SK-N-SH (cell line): ENCODE measurements around the gene SLC33A1. TPM values are rescaled to one million over a fixed set of nuclear protein-coding genes. Genes with fewer than 3 reads are reported as not detected.

ENCODE experiments used
- CTCF ChIA-PET: fragments of 300-600, 350-600 bp; formaldehyde crosslinking; extraction: SDS; loops from one replicate; lab custom pipeline; 2021; lab: Yijun Ruan, JAX
- POLR2A ChIA-PET: fragments of 350-600 bp; sonication (Branson Sonifier 250); formaldehyde crosslinking; extraction: SDS; loops from one replicate; lab custom pipeline; 2020; ENCODE audit warnings: antibody characterized with exemption, inconsistent platforms; lab: Yijun Ruan, JAX
- DNase-seq: peaks from one replicate; pipeline ENCODE4 v3.0.0; 2012
- H2AFZ ChIP-seq: fragments of 200-600 bp; sonication (generic); 2 replicates; pipeline ENCODE4 v1.8.1; 2016; ENCODE audit warnings: antibody characterized with exemption, mild to moderate bottlenecking, low read depth
- H3F3A ChIP-seq: fragments of 200-600 bp; sonication (generic); replicated peaks from 2 replicates; pipeline ENCODE3; 2016; ENCODE audit warnings: antibody characterized with exemption, mild to moderate bottlenecking; ENCODE audit not compliant: insufficient read depth
- H3K27ac ChIP-seq, 2 experiments: fragments of 200-500 bp in 1 of 2; fragments of 200-600 bp in 1 of 2; sonication (Bioruptor generic) in 1 of 2; sonication (generic), shearing (Covaris generic) in 1 of 2; 2 replicates each; pipeline versions ENCODE4 v1.5.1 to v1.6.1; 2014 to 2016; ENCODE audit warnings: low read depth in 2 of 2, inconsistent platforms in 1 of 2, low read length in 1 of 2, mild to moderate bottlenecking in 1 of 2, mixed read lengths in 1 of 2
- H3K27me3 ChIP-seq: fragments of 200-600 bp; sonication (generic), shearing (Covaris generic); 2 replicates; pipeline ENCODE4 v1.6.1; 2016; ENCODE audit warnings: mixed run types; ENCODE audit not compliant: insufficient read depth
- H3K36me3 ChIP-seq, 2 experiments: fragments of 200-500 bp in 1 of 2; fragments of 200-600 bp in 1 of 2; sonication (Bioruptor generic) in 1 of 2; sonication (generic) in 1 of 2; replicated peaks in 1 of 2; 2 replicates each; pipeline versions ENCODE3 to v1.5.1; 2014 to 2016; ENCODE audit warnings: low read length in 1 of 2, mild to moderate bottlenecking in 1 of 2; ENCODE audit not compliant: insufficient read depth in 2 of 2, control insufficient read depth in 1 of 2
- H3K4me1 ChIP-seq, 2 experiments: fragments of 200-500 bp in 1 of 2; fragments of 200-600 bp in 1 of 2; sonication (Bioruptor generic) in 1 of 2; sonication (generic), shearing (Covaris generic) in 1 of 2; 2 replicates each; pipeline versions ENCODE4 v1.5.1 to v1.6.1; 2014 to 2016; ENCODE audit warnings: low read depth in 1 of 2, low read length in 1 of 2, mixed run types in 1 of 2; ENCODE audit not compliant: insufficient read depth in 2 of 2, control insufficient read depth in 1 of 2
- H3K4me2 ChIP-seq: fragments of 200-600 bp; sonication (generic), shearing (Covaris generic); 2 replicates; pipeline ENCODE4 v1.6.1; 2017; ENCODE audit warnings: mixed run types
- H3K4me3 ChIP-seq, 2 experiments: fragments of 200-500 bp in 1 of 2; fragments of 200-600 bp in 1 of 2; sonication (Bioruptor generic) in 1 of 2; sonication (generic), shearing (Covaris generic) in 1 of 2; 2 replicates each; pipeline versions ENCODE4 v1.5.1 to v1.8.1; 2014 to 2016; ENCODE audit warnings: low read depth in 2 of 2, inconsistent platforms in 1 of 2, low read length in 1 of 2, mild to moderate bottlenecking in 1 of 2, mixed read lengths in 1 of 2, moderate library complexity in 1 of 2
- H3K79me2 ChIP-seq: fragments of 200-600 bp; sonication (generic); 2 replicates; pipeline ENCODE4 v1.8.1; 2017; ENCODE audit warnings: mild to moderate bottlenecking; ENCODE audit not compliant: insufficient read depth
- H3K9ac ChIP-seq: fragments of 200-600 bp; sonication (generic); 2 replicates; pipeline ENCODE4 v1.6.1; 2017; ENCODE audit warnings: mixed run types
- H3K9me2 ChIP-seq: fragments of 200-600 bp; sonication (generic); 2 replicates; pipeline ENCODE4 v1.6.1; 2017; ENCODE audit warnings: mixed run types
- H3K9me3 ChIP-seq: fragments of 200-600 bp; sonication (generic); 2 replicates; pipeline ENCODE4 v1.6.1; 2017; ENCODE audit warnings: mixed run types, mild to moderate bottlenecking, moderate library complexity
- H4K20me1 ChIP-seq: fragments of 200-600 bp; sonication (generic); 2 replicates; pipeline ENCODE4 v1.6.1; 2017; ENCODE audit warnings: mild to moderate bottlenecking, mixed run types; ENCODE audit not compliant: insufficient read depth
- FOSL2 ChIP-seq: IDR thresholded peaks from 2 replicates; pipeline ENCODE4 v1.4.0; 2012; ENCODE audit warnings: low read depth, mild to moderate bottlenecking, moderate library complexity, borderline replicate concordance
- FOXJ3 ChIP-seq: sonication (generic); formaldehyde crosslinking; IDR thresholded peaks from 2 replicates; pipeline ENCODE4 v1.5.1; 2020; ENCODE audit warnings: mild to moderate bottlenecking, missing genetic modification reagents
- GABPA ChIP-seq: IDR thresholded peaks from 2 replicates; pipeline ENCODE4 v1.4.0; 2012; ENCODE audit warnings: low read depth, mild to moderate bottlenecking
- MAX ChIP-seq: IDR thresholded peaks from 2 replicates; pipeline ENCODE4 v1.4.0; 2012; ENCODE audit warnings: low read depth
- NRF1 ChIP-seq: IDR thresholded peaks from 2 replicates; pipeline ENCODE4 v1.6.1; 2012; ENCODE audit warnings: low read depth, mild to moderate bottlenecking, low read length
- RFX5 ChIP-seq: IDR thresholded peaks from 2 replicates; pipeline ENCODE4 v1.6.1; 2012; ENCODE audit warnings: mild to moderate bottlenecking, improper control_type of control experiment, low read length
- TEAD4 ChIP-seq: IDR thresholded peaks from 2 replicates; pipeline ENCODE4 v1.4.0; 2012; ENCODE audit warnings: mild to moderate bottlenecking, borderline replicate concordance; ENCODE audit not compliant: insufficient read depth
- WGBS: methylation state at CpG from one replicate; pipeline ENCODE4 v1.1.6; 2017; ENCODE audit warnings: low lambda C conversion rate; 5-methylcytosine and 5-hydroxymethylcytosine counted together
- polyA plus RNA-seq, 3 experiments: library from polyadenylated mRNA; depleted of rRNA; stranded (reverse); fragments of >200 nt; gene quantifications; 2 replicates each; pipeline ENCODE4 v1.2.3, GENCODE V29; 2012

The SLC33A1 gene
- polyA plus RNA-seq, 1 of the 3 experiments (the other 2 are of a cell fraction) = 10.3 TPM

DNA sequence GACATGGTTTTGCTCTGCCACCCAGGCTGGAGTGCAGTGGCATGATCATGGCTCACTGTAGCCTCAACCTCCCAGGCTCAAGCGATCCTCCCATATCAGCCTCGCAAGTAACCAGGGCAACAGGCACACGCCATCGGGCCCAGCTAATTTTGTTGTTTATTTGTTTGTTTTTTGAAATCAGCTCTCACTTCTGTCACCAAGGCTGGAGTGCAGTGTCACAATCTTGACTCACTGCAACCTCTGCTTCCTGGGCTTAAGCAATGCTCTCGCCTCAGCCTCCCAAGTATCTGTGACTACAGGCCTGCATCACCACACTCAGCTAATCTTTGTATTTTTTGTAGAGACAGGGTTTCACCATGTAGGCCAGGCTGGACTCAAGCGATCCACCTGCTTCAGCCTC lies 83.1 kb downstream of the SLC33A1 start:
- 97% methylated on average over 6 of the region's 6 CpGs for WGBS
- no peaks in the 10 kb centered on the region for H3K4me1 ChIP-seq
- no peaks in the 10 kb centered on the region for H3K27me3 ChIP-seq
- H3K9ac ChIP-seq = no peak overlapping the region
- H3K27ac ChIP-seq = no peak overlapping the region
- peaks cover 2 to 8% of the 10 kb centered on the region in 2 experiments for H3K36me3 ChIP-seq
- H3K9me3 ChIP-seq = no peaks in the 10 kb centered on the region
- no peaks in the 10 kb centered on the region for H3K79me2 ChIP-seq
- no peak overlapping the region for H2AFZ ChIP-seq
- ChIA-PET CTCF (interaction anchor here (1.8 to 1.9 kb wide), 2 partner anchors 35 kb away, joined by 5 to 6 read pairs; partner anchors contain the start of gene C3orf33), POLR2A (no interaction called here)
- no peaks in the 10 kb centered on the region for H3F3A ChIP-seq
- H3K4me2 ChIP-seq = no peak overlapping the region
- H3K9me2 ChIP-seq = no peaks in the 10 kb centered on the region
- H4K20me1 ChIP-seq = no peaks in the 10 kb centered on the region
- no peak for TF ChIP-seq MAX
- TF ChIP-seq RFX5 = no peak
- no peak for TF ChIP-seq GABPA
- no peak for TF ChIP-seq NRF1
- TF ChIP-seq TEAD4 = no peak
- TF ChIP-seq FOXJ3 (CRISPR knock-in tag) = no peak
- TF ChIP-seq FOSL2 = no peak
- DNase-seq = no peak
- H3K4me3 ChIP-seq = no peak overlapping the region

Other genes with a start within 250 kb of the SLC33A1 start
- 0.08 and 0.26 TPM in 2 replicates for gene PLCH1, start 109.4 kb downstream of the SLC33A1 start, polyA plus RNA-seq (2012; rRNA removed)
- gene C3orf33, start 48.1 kb downstream of the SLC33A1 start, polyA plus RNA-seq (2012; rRNA removed) = 2.9 and 3.3 TPM in 2 replicates
- 13.4 and 14.8 TPM in 2 replicates for gene GMPS, start 16.2 kb upstream of the SLC33A1 start, polyA plus RNA-seq (2012; rRNA removed)